Suprapubic skin (tissue), 4 donors: ENCODE results near the gene DOK5. TPM values are rescaled to one million over a fixed set of nuclear protein-coding genes. Genes with fewer than 3 reads are reported as not detected.

Experiments
- DNase-seq, 2 donors: peaks; one replicate each; pipeline ENCODE4 v3.0.0-alpha.2; 2019; ENCODE audit warnings: low spot score in 2 of 2
- H3K27ac ChIP-seq: fragments of 200-600 bp; sonication (generic); one replicate; pipeline ENCODE4 v1.5.1; 2019
- H3K27me3 ChIP-seq: fragments of 200-600 bp; sonication (generic); one replicate; pipeline ENCODE4 v1.5.1; 2019
- H3K36me3 ChIP-seq: fragments of 200-600 bp; sonication (generic); one replicate; pipeline ENCODE4 v1.5.1; 2019
- H3K4me1 ChIP-seq: fragments of 200-600 bp; sonication (generic); one replicate; pipeline ENCODE4 v1.5.1; 2019
- H3K4me3 ChIP-seq: fragments of 200-600 bp; sonication (generic); one replicate; pipeline ENCODE4 v1.5.1; 2019; ENCODE audit warnings: mild to moderate bottlenecking
- H3K9me3 ChIP-seq: fragments of 200-600 bp; sonication (generic); one replicate; pipeline ENCODE4 v1.5.1; 2019
- EP300 ChIP-seq: sonication (generic); formaldehyde crosslinking; IDR thresholded peaks from one replicate; pipeline ENCODE4 v1.6.1; 2017; ENCODE audit warnings: antibody characterized with exemption
- POLR2A ChIP-seq, 2 donors: fragments of 450-650 bp; IDR thresholded peaks; one replicate each; pipeline ENCODE4 v1.6.1; 2017; ENCODE audit warnings: antibody characterized with exemption in 2 of 2, mild to moderate bottlenecking in 2 of 2, moderate library complexity in 2 of 2
- POLR2AphosphoS5 ChIP-seq, 3 donors: sonication (generic); formaldehyde crosslinking; IDR thresholded peaks; one replicate each; pipeline ENCODE4 v1.6.1; 2017; ENCODE audit warnings: antibody characterized with exemption in 3 of 3
- WGBS: methylation state at CpG from one replicate; pipeline ENCODE4 v1.1.5; 2018; 5-methylcytosine and 5-hydroxymethylcytosine counted together
- total RNA-seq, 4 donors: library from RNA; depleted of rRNA; stranded (reverse); fragments of >200 nt; gene quantifications; one replicate each; pipeline ENCODE4 v1.1.0, GENCODE V29; 2016
- TF ChIP-seq, protein P1 (sequence below), 2 donors: fragments of 200-600 bp in 1 of 2; fragments of 450-650 bp in 1 of 2; sonication (generic) in 1 of 2; IDR thresholded peaks; one replicate each; pipeline ENCODE4 v1.5.1; 2016 to 2019; ENCODE audit warnings: antibody characterized with exemption in 2 of 2, mild to moderate bottlenecking in 1 of 2, moderate library complexity in 1 of 2

The DOK5 gene
- total RNA-seq, 4 donors from 2014 or later, result 0.23 to 1.2 (median 0.89) TPM; not detected in 1

DNA sequence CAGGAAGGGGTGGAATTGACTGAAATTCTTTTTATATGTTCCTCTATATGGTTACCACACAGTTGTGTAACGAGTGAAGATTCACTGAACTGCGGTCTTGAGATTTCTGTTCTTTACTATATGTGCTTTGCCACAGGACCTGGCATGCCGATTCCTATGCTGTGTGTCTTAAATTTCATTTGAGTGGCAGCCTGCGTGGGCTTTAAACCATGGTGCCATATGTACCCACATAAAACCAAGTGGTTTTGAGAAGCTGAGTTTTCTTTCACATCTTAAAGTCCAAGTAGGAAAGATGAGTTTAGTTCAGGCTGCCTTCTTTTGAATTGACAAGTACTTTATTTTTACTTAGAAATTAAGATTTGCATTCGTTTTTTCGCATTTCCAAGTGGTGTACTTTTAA is 101.1 kb downstream of the DOK5 start:
- no peak for DNase-seq
- H3K4me1 ChIP-seq, result no peaks in the 10 kb centered on the region
- no peak overlapping the region for H3K4me3 ChIP-seq
- no peak for TF ChIP-seq POLR2A (IDR thresholded peaks at IDR 0.05)
- no peak for TF ChIP-seq EP300
- TF ChIP-seq POLR2AphosphoS5 (IDR thresholded peaks at IDR 0.05), result no peak
- TF ChIP-seq, protein P1, sequence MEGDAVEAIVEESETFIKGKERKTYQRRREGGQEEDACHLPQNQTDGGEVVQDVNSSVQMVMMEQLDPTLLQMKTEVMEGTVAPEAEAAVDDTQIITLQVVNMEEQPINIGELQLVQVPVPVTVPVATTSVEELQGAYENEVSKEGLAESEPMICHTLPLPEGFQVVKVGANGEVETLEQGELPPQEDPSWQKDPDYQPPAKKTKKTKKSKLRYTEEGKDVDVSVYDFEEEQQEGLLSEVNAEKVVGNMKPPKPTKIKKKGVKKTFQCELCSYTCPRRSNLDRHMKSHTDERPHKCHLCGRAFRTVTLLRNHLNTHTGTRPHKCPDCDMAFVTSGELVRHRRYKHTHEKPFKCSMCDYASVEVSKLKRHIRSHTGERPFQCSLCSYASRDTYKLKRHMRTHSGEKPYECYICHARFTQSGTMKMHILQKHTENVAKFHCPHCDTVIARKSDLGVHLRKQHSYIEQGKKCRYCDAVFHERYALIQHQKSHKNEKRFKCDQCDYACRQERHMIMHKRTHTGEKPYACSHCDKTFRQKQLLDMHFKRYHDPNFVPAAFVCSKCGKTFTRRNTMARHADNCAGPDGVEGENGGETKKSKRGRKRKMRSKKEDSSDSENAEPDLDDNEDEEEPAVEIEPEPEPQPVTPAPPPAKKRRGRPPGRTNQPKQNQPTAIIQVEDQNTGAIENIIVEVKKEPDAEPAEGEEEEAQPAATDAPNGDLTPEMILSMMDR (IDR thresholded peaks at IDR 0.05), result no peak
- H3K27ac ChIP-seq, result no peak overlapping the region
- no peaks in the 10 kb centered on the region for H3K36me3 ChIP-seq
- 90% methylated on average over 6 of the region's 6 CpGs for WGBS
- H3K9me3 ChIP-seq, result no peaks in the 10 kb centered on the region
- no peaks in the 10 kb centered on the region for H3K27me3 ChIP-seq

DNA sequence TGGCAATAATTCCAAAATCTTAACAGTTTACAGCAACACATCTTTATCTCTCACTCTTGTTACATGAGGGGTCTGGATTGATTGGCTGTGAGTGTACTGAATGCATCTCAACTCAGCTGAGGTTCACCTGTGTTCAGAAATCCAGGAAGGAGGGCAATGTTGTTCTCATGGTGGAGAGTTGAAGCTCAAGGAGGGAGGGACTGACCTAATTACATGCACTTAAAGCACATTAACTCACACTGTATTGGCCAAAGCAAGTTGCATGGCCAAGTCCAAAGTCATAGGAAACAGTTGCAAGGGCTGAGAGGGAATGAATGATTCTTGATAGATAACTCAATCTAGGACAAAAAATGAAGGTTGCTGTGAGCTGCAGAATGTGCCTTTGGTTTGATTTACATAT is 102.2 kb downstream of the DOK5 start:
- Histone ChIP-seq H3K27ac (no peak overlapping the region), H3K27me3 (no peaks in the 10 kb centered on the region), H3K9me3 (no peaks in the 10 kb centered on the region), H3K4me3 (no peak overlapping the region), H3K36me3 (no peaks in the 10 kb centered on the region), H3K4me1 (no peaks in the 10 kb centered on the region)
- DNase-seq, result no peak
- TF ChIP-seq POLR2A (IDR thresholded peaks at IDR 0.05), result no peak
- no peak for TF ChIP-seq POLR2AphosphoS5 (IDR thresholded peaks at IDR 0.05)
- no peak for TF ChIP-seq EP300
- TF ChIP-seq, protein P1 (IDR thresholded peaks at IDR 0.05), result no peak

DNA sequence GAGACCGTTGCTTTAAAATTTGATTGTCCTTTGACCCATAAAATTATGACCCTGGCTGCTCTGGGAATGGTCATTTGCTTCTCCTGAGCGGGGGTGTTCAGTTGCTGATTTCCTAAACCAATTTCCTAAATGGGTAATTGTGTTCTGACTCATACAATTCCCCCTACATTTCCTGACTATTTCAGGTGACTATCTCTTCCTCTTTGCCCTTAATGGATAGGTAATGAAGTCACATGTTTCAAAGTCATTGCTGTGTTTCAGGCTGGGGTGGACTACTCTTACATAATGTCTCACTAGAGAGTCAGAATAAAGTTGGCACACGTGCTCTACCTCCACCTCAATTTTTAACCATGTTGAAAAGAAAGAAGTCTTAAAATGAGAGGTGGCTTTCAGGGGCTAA is 109.8 kb downstream of the DOK5 start:
- no peaks in the 10 kb centered on the region for H3K27me3 ChIP-seq
- H3K4me1 ChIP-seq, result no peaks in the 10 kb centered on the region
- 69% methylated on average over 3 of the region's 3 CpGs for WGBS
- no peak for TF ChIP-seq POLR2A (IDR thresholded peaks at IDR 0.05)
- TF ChIP-seq EP300, result no peak
- TF ChIP-seq, protein P1 (IDR thresholded peaks at IDR 0.05), result no peak
- TF ChIP-seq POLR2AphosphoS5 (IDR thresholded peaks at IDR 0.05), result no peak
- peaks cover 5% of the 10 kb centered on the region for H3K9me3 ChIP-seq
- DNase-seq, result no peak
- H3K4me3 ChIP-seq, result no peak overlapping the region
- no peak overlapping the region for H3K27ac ChIP-seq
- H3K36me3 ChIP-seq, result no peaks in the 10 kb centered on the region

DNA sequence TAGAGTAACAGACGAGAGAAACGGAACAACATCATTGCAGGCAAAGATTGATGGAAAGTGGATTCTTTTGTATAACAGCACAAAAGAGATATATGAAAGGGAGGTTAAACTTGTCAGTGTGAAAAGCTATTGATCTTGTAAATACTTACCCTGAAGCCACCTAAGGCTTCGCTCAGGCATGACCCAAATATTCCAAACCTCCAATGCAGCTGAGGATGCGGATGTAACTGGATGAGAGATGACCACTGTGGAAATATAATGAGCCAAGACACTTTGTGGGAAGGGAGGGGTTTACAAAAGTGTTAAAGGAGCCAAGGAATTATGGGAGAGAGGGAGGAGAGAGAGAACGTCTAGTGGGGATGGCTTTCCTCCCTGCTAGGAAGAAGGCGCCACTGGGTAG is 112.0 kb downstream of the DOK5 start:
- WGBS, result 82% methylated on average over 6 of the region's 6 CpGs
- no peak for DNase-seq
- H3K36me3 ChIP-seq, result no peaks in the 10 kb centered on the region
- no peak overlapping the region for H3K4me3 ChIP-seq
- no peak overlapping the region for H3K27ac ChIP-seq
- TF ChIP-seq POLR2AphosphoS5 (IDR thresholded peaks at IDR 0.05), result no peak
- TF ChIP-seq POLR2A (IDR thresholded peaks at IDR 0.05), result no peak
- TF ChIP-seq, protein P1 (IDR thresholded peaks at IDR 0.05), result no peak
- no peak for TF ChIP-seq EP300
- no peaks in the 10 kb centered on the region for H3K27me3 ChIP-seq
- H3K9me3 ChIP-seq, result peaks cover 5% of the 10 kb centered on the region
- no peaks in the 10 kb centered on the region for H3K4me1 ChIP-seq

DNA sequence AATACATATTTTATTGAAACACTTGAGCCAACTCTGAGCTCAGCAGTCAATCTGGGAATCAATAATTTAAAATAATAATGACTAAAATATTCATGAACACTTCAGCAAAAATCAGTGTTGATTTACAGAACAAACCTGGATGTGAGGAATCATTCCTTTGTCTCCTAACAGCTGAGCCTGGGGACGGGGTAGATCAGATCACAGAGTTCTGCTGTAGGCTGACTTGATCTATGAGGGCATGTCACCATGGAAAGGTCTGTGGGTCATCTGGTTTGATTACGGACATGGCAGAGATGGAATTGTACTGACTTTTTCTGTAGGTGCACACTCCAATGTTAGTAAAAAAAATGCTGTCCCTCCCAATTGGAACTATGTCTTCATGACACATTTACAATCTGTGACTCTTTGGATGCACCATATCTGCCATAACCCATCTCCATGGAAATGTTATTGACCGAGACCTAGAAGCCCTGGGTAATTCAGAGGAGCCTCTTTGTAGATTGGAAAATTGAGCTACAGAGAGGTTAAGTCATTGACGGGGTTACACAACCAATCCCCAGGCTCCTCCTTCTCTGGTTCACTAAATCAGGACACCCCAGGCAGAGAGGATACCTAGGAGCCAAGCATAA is 114.1 kb downstream of the DOK5 start:
- WGBS, result 82% methylated on average over 4 of the region's 4 CpGs

DNA sequence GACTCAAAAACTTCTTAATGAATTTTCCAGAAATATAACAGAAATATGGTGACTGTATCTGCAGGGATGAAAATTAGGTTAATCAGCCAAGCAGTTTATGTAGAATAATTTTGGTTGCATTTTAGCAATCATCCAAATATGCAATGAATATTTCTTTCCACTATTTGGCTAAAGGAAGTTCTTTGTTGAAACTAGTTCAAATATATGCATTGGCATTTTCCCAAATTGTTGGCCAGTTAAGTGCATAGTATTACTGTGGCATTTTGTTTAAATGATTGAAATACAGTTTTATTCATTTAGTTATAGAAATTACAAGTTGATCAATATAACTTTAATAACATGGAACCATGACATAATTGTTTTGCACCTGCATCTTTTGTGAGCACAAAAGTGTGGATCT is 115.5 kb downstream of the DOK5 start:
- Histone ChIP-seq H3K36me3 (no peaks in the 10 kb centered on the region), H3K27me3 (no peaks in the 10 kb centered on the region), H3K4me1 (no peaks in the 10 kb centered on the region), H3K27ac (no peak overlapping the region), H3K4me3 (no peak overlapping the region), H3K9me3 (no peaks in the 10 kb centered on the region)
- no peak for DNase-seq
- TF ChIP-seq POLR2A (IDR thresholded peaks at IDR 0.05), result no peak
- TF ChIP-seq, protein P1 (IDR thresholded peaks at IDR 0.05), result no peak
- no peak for TF ChIP-seq POLR2AphosphoS5 (IDR thresholded peaks at IDR 0.05)
- no peak for TF ChIP-seq EP300

More for the DNA sequence above, 114.1 kb downstream of the DOK5 start:
- no peak for DNase-seq
- Histone ChIP-seq H3K36me3 (no peaks in the 10 kb centered on the region), H3K9me3 (no peaks in the 10 kb centered on the region), H3K27ac (no peak overlapping the region), H3K4me1 (no peaks in the 10 kb centered on the region), H3K27me3 (no peaks in the 10 kb centered on the region), H3K4me3 (no peak overlapping the region)
- TF ChIP-seq POLR2A (IDR thresholded peaks at IDR 0.05), result no peak
- TF ChIP-seq POLR2AphosphoS5 (IDR thresholded peaks at IDR 0.05), result no peak
